ENCODE measurements around the gene EIF5A. TPM values are rescaled to one million over a fixed set of nuclear protein-coding genes. Genes with fewer than 3 reads are reported as not detected.

The EIF5A gene
- total and polyA plus RNA-seq, 2 of the 8 experiments (the other 6 are each of a cell fraction or from before 2014, with no cell fraction given), result 717 to 1,172 TPM

- TF ChIP-seq PHF8 (conservative IDR thresholded peaks at IDR 0.05; ENCODE audit: low read depth, low read length), result 0 out of 2 replicates have a peak, but pooled peaks have one; percentile 6
- no peak for TF ChIP-seq BCL11A (IDR thresholded peaks at IDR 0.05; ENCODE audit: low read depth in 2 of 2, low read length in 2 of 2)
- no peak for TF ChIP-seq ATF3 (IDR thresholded peaks at IDR 0.05; ENCODE audit: insufficient read depth, low read depth, low read length)
- TF ChIP-seq POLR2AphosphoS5 (IDR thresholded peaks at IDR 0.05; ENCODE audit: low read depth, low read length), result no peak
- TF ChIP-seq RBBP5 (IDR thresholded peaks at IDR 0.05; ENCODE audit: borderline replicate concordance, low read depth, low read length), result no peak
- no peak for TF ChIP-seq BRCA1 (IDR thresholded peaks at IDR 0.05; ENCODE audit: low read depth, low read length)
- TF ChIP-seq SP2 (IDR thresholded peaks at IDR 0.05; ENCODE audit: low read length), result no peak
- no peak for TF ChIP-seq JUND (IDR thresholded peaks at IDR 0.05; ENCODE audit: low read length)
- TF ChIP-seq BACH1 (IDR thresholded peaks at IDR 0.05; ENCODE audit: low read length), result 0 out of 2 replicates have a peak, but pooled peaks have one; percentile 47
- peak; percentile 77 for TF ChIP-seq KDM4A (IDR thresholded peaks at IDR 0.05; ENCODE audit: low read depth, low read length, severe bottlenecking)
- no peak for TF ChIP-seq TCF12 (IDR thresholded peaks at IDR 0.05; ENCODE audit: low read depth, low read length)
- TF ChIP-seq SIRT6 (IDR thresholded peaks at IDR 0.05; ENCODE audit: low read length), result no peak
- TF ChIP-seq ATF2 (IDR thresholded peaks at IDR 0.05; ENCODE audit: low read length), result no peak
- TF ChIP-seq KDM1A (IDR thresholded peaks at IDR 0.05; ENCODE audit: borderline replicate concordance, low read length), result no peak
- no peak; the same call in 1 of the 2 replicates for TF ChIP-seq USF2 (IDR thresholded peaks at IDR 0.05; ENCODE audit: low read length)
- TF ChIP-seq SIX5 (IDR thresholded peaks at IDR 0.05; ENCODE audit: low read depth, low read length), result no peak
- TF ChIP-seq KDM5A (IDR thresholded peaks at IDR 0.05; ENCODE audit: low read length), result no peak
- peak; percentile 79 for TF ChIP-seq SAP30 (IDR thresholded peaks at IDR 0.05; ENCODE audit: insufficient read depth, insufficient replicate concordance, low read length)
- TF ChIP-seq RXRA (IDR thresholded peaks at IDR 0.05; ENCODE audit: insufficient read depth, low read depth, low read length), result no peak
Observed at GRCh38 chr17:7281074-7281952, 26.1 kb upstream of the EIF5A start, which contains the start of gene SLC2A4 (continued).

All from H1 (cell line).